Tibial nerve (tissue), 4 donors: ENCODE measurements around the gene RASSF7. TPM values are rescaled to one million over a fixed set of nuclear protein-coding genes. Genes with fewer than 3 reads are reported as not detected.

Source experiments
- DNase-seq, 2 donors: peaks; one replicate each; pipeline ENCODE4 v3.0.0-alpha.2; 2019; ENCODE audit warnings: low spot score in 2 of 2
- H3K27ac ChIP-seq, 4 donors: fragments of 200-600 bp; sonication (generic) in 3 of 4; one replicate each; pipeline ENCODE4 v1.5.1; 2017 to 2019; ENCODE audit warnings: mild to moderate bottlenecking in 1 of 4
- H3K27me3 ChIP-seq, 2 donors: fragments of 200-600 bp; sonication (generic) in 1 of 2; one replicate each; pipeline versions ENCODE4 v1.5.1 to v1.6.0; 2017 to 2019
- H3K36me3 ChIP-seq, 3 donors: fragments of 200-600 bp; sonication (generic); one replicate each; pipeline ENCODE4 v1.5.1; 2018 to 2019
- H3K4me1 ChIP-seq, 4 donors: fragments of 200-600 bp; sonication (generic) in 3 of 4; one replicate each; pipeline ENCODE4 v1.5.1; 2017 to 2019
- H3K4me3 ChIP-seq, 4 donors: fragments of 200-600 bp; sonication (generic) in 3 of 4; one replicate each; pipeline ENCODE4 v1.5.1; 2017 to 2019; ENCODE audit warnings: mild to moderate bottlenecking in 1 of 4, moderate library complexity in 1 of 4
- H3K9me3 ChIP-seq, 4 donors: fragments of 200-600 bp; sonication (generic) in 3 of 4; one replicate each; pipeline ENCODE4 v1.5.1; 2017 to 2019
- CTCF ChIP-seq, 5 experiments: fragments of 200-600 bp in 3 of 5; fragments of 450-650 bp in 2 of 5; sonication (generic) in 3 of 5; IDR thresholded peaks; one replicate each; pipeline ENCODE4 v1.5.1; 2016 to 2019; ENCODE audit warnings: antibody characterized with exemption in 5 of 5, mild to moderate bottlenecking in 3 of 5, moderate library complexity in 2 of 5
- EP300 ChIP-seq, 2 donors: sonication (generic); formaldehyde crosslinking; IDR thresholded peaks; one replicate each; pipeline ENCODE4 v1.6.1; 2017; ENCODE audit warnings: antibody characterized with exemption in 2 of 2, mild to moderate bottlenecking in 1 of 2
- POLR2A ChIP-seq, 2 donors: fragments of 450-650 bp; IDR thresholded peaks; one replicate each; pipeline ENCODE4 v1.6.1; 2017; ENCODE audit warnings: antibody characterized with exemption in 2 of 2, mild to moderate bottlenecking in 2 of 2, moderate library complexity in 2 of 2
- WGBS, 2 donors: methylation state at CpG; one replicate each; pipeline ENCODE4 v1.1.5; 2018; 5-methylcytosine and 5-hydroxymethylcytosine counted together
- total RNA-seq, 4 donors: library from RNA; depleted of rRNA; stranded (reverse); fragments of >200 nt; gene quantifications; one replicate each; pipeline ENCODE4 v1.1.0, GENCODE V29; 2016

RASSF7 gene
- total RNA-seq, 4 donors from 2014 or later = 21.0 to 25.6 (median 23.1) TPM

DNA sequence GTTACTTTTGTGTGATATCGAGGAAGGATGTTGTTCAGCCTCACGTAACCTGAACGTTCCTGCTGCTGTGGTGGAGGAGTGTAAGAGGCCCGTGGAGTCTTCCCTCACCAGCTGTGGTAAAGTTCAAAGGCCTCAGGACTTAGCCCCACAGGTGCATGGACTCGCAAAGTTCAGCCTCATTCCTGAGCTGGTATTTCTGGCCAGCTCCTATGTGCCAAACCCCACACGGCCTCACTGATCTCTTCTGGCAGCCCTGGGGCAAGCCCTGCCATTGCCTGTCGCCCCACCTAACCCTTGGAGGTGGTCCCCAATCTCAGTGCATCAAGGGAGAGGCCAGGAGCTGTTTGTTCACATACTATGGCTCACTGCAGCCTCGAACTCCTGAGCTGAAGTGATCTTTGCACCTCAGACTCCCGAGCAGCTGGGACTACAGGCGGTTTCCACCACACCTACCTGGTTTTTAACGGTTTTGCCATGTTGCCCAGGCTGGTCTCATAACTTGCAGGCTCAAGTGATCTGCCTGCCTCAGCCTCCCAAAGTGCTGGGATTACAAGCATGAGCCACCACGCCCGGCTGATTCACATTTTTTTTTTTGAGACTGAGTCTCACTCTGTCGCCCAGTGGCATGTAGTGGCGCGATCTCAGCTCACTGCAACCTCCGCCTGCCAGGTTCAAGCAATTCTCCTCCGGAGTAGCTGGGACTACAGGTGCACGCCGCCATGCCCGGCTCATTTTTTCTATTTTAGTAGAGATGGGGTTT is 17.7 kb downstream of the RASSF7 start:
- H3K36me3 ChIP-seq = peaks cover 0 to 25% (median 0%) of the 10 kb centered on the region in 3 donors
- no peak for DNase-seq
- peak overlapping the region in 1 of 4 donors; percentile 95 for H3K4me3 ChIP-seq
- peaks cover 0 to 61% (median 37%) of the 10 kb centered on the region in 4 donors for H3K4me1 ChIP-seq
- no peak overlapping the region for H3K27ac ChIP-seq
- H3K27me3 ChIP-seq = no peaks in the 10 kb centered on the region
- 79 to 80% methylated on average over 21 of the region's 21 CpGs for WGBS, 2 donors
- no peaks in the 10 kb centered on the region for H3K9me3 ChIP-seq
- no peak for TF ChIP-seq EP300 (IDR thresholded peaks at IDR 0.05)
- TF ChIP-seq POLR2A (IDR thresholded peaks at IDR 0.05) = no peak
- no peak for TF ChIP-seq CTCF (IDR thresholded peaks at IDR 0.05)

DNA sequence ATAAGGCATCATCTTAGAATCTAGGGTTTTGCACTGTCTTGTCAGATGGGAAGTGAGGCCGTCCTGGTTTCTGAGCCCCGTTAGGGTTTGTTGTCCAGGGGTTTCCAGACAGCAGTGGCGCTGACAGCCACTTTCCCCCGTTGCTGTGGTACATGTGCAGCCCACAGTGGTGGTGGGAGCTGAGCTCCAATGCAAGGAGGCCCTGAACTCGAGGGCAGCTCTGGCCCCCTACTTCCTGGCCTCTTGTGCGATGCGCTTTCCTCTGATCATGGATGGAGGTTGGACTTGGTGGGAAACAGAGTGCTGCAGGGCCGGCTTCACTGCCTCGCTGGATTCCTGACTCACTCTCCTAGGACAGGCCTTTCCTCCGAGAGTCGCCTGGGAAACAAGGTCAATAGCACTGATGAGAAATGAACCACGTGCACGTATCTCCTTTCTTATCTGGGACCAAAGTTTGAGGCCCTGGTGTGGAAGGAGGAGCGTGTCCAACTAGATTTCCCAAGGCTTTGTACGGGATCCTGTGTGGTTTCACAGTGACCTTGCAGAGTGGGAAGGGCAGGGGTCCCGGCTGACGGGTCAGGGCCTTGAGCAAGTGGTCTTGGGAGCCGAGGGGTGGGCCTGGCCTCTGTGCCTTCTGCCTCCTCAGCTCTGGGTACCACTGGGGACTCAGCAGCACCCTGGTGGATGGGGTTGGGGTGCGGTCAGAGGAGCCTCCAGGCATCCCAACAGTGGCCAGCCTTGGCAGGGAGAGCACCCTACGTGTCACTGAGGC is 19.2 kb downstream of the RASSF7 start:
- Histone ChIP-seq H3K4me3 (no peak overlapping the region), H3K9me3 (no peaks in the 10 kb centered on the region), H3K27me3 (no peaks in the 10 kb centered on the region), H3K27ac (no peak overlapping the region), H3K36me3 (peaks cover 0 to 38% (median 4%) of the 10 kb centered on the region in 3 donors), H3K4me1 (peaks cover 0 to 52% (median 35%) of the 10 kb centered on the region in 4 donors)
- WGBS, 2 donors = 77 to 78% methylated on average over 19 to 20 of the region's 20 CpGs
- TF ChIP-seq POLR2A (IDR thresholded peaks at IDR 0.05) (no peak), CTCF (IDR thresholded peaks at IDR 0.05) (no peak), EP300 (IDR thresholded peaks at IDR 0.05) (no peak)
- DNase-seq = no peak

DNA sequence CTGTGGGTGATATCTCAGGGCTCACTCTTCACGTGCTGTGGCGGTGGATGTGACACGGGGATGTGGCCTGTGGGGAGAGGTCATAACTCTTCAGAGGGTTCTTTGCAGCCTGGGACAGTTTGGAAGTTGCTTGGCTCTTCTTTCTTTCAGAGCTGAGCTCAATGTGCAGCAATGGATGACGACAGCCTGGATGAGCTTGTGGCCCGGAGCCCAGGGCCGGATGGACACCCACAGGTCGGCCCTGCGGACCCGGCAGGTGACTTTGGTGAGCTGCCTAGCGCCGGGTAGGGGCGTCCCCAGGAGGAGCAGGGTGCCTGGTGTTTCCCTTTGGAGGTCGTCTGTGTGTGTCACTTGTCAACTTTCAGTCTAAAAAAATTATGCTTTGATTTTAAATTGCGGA is 20.6 kb downstream of the RASSF7 start:
- no peak for DNase-seq
- H3K4me1 ChIP-seq = peaks cover 0 to 46% (median 30%) of the 10 kb centered on the region in 4 donors

GRCh38 chr11:581752-582151 is 21.0 kb downstream of the RASSF7 start:
- peaks cover 0 to 46% (median 30%) of the 10 kb centered on the region in 4 donors for H3K4me1 ChIP-seq
- DNase-seq = no peak

More for the DNA sequence above, 20.6 kb downstream of the RASSF7 start:
- no peak for TF ChIP-seq CTCF (IDR thresholded peaks at IDR 0.05)
- no peak for TF ChIP-seq EP300 (IDR thresholded peaks at IDR 0.05)
- no peak for TF ChIP-seq POLR2A (IDR thresholded peaks at IDR 0.05)
- Histone ChIP-seq H3K27ac (no peak overlapping the region), H3K27me3 (no peaks in the 10 kb centered on the region), H3K9me3 (no peaks in the 10 kb centered on the region), H3K36me3 (peaks cover 0 to 46% (median 4%) of the 10 kb centered on the region in 3 donors), H3K4me3 (no peak overlapping the region)
- WGBS, 2 donors = 81 to 87% methylated on average over 14 of the region's 14 CpGs

More at GRCh38 chr11:581752-582151, 21.0 kb downstream of the RASSF7 start:
- Histone ChIP-seq H3K36me3 (peaks cover 0 to 50% (median 4%) of the 10 kb centered on the region in 3 donors), H3K27me3 (no peaks in the 10 kb centered on the region), H3K27ac (no peak overlapping the region), H3K4me3 (no peak overlapping the region), H3K9me3 (no peaks in the 10 kb centered on the region)
- TF ChIP-seq EP300 (IDR thresholded peaks at IDR 0.05) (no peak), POLR2A (IDR thresholded peaks at IDR 0.05) (no peak), CTCF (IDR thresholded peaks at IDR 0.05) (no peak)
- 84 to 88% methylated on average over 17 of the region's 17 CpGs for WGBS, 2 donors
